ENCODE data around the gene USP7.
A peak's percentile ranks its signal among the peaks of the same experiment; 100 is the strongest.

The USP7 gene

DNA sequence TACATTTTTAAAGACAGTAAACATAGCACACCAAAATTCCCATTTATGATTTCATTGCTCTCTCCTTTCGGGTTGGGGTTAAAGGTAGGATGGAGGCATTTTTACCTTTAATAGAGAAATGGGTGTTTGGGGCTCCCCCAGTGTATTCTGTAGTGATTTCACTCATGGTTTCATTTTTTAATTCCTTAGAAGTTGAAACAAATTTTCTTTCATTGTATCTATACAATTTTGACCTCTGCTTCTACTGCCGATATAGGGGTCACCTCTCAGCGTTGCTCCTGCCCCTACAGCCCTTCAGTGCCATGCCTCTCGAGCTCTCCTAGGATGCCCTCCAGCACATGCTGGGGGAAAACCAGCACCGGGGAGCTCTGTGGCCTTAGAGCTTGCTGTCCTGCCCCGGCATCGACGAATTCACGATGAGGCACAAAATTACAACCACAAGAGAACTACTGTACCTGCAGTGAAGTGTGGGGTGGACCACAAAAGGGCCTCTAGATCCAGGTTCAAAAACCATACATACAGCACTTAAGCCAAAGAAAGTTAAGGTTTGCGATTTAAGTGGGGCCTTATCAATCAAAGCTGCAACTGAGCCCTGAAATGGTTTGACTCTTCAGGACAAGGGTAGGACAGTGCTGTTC, 42.2 kb downstream of the USP7 start:
- Histone ChIP-seq H3K23ac (ENCODE audit: low read depth, low read length, poor library complexity) (no peak overlapping the region), H3K14ac (ENCODE audit: low read length) (no peak overlapping the region), H3K4me2 (ENCODE audit: insufficient read depth, low read length, poor library complexity, severe bottlenecking) (no peak overlapping the region), H3K9me3 (replicated peaks in 1 of 2; ENCODE audit: control insufficient read depth in 2 of 2, insufficient read depth in 1 of 2, low read depth in 1 of 2, low read length in 2 of 2) (peaks cover 0 to 2% of the 10 kb centered on the region in 2 donors), H3K27me3 (ENCODE audit: control insufficient read depth in 3 of 3, insufficient read depth in 3 of 3, low read depth in 1 of 3, low read length in 3 of 3) (no peaks in the 10 kb centered on the region), H3K79me1 (ENCODE audit: low read depth, low read length) (no peaks in the 10 kb centered on the region), H4K8ac (ENCODE audit: low read depth, low read length) (no peak overlapping the region), H3K18ac (ENCODE audit: low read length) (no peak overlapping the region), H3K27ac (replicated peaks; ENCODE audit: low read length) (no peak overlapping the region), H3K4me1 (ENCODE audit: control insufficient read depth in 2 of 2, insufficient read depth in 1 of 2, low read depth in 1 of 2, low read length in 2 of 2) (no peaks in the 10 kb centered on the region), H2BK5ac (ENCODE audit: low read length) (no peak overlapping the region), H3K9ac (ENCODE audit: low read depth, low read length, poor library complexity) (no peak overlapping the region), H4K91ac (ENCODE audit: low read depth, low read length, poor library complexity) (no peak overlapping the region), H2AFZ (ENCODE audit: low read length) (no peak overlapping the region), H3K4me3 (ENCODE audit: low read length in 2 of 2) (peak overlapping the region in 1 of 2 donors; percentile 9), H2BK15ac (ENCODE audit: low read length) (no peak overlapping the region), H2AK5ac (ENCODE audit: low read depth, low read length) (no peak overlapping the region), H2BK12ac (ENCODE audit: low read length) (no peak overlapping the region), H2BK120ac (ENCODE audit: low read depth, low read length) (no peak overlapping the region), H3K4ac (ENCODE audit: low read length) (no peak overlapping the region), H3K36me3 (replicated peaks in 1 of 2; ENCODE audit: control insufficient read depth in 2 of 2, insufficient read depth in 2 of 2, low read length in 2 of 2) (peaks cover 34 to 93% of the 10 kb centered on the region in 2 donors)
- WGBS, 2 donors (ENCODE audit: extremely low coverage in 2 of 2, insufficient read length in 2 of 2, insufficient replicate concordance in 1 of 2) = no CpG with 5 or more reads among the region's 10 CpGs
- DNase-seq (ENCODE audit: low spot score) = no peak

DNA sequence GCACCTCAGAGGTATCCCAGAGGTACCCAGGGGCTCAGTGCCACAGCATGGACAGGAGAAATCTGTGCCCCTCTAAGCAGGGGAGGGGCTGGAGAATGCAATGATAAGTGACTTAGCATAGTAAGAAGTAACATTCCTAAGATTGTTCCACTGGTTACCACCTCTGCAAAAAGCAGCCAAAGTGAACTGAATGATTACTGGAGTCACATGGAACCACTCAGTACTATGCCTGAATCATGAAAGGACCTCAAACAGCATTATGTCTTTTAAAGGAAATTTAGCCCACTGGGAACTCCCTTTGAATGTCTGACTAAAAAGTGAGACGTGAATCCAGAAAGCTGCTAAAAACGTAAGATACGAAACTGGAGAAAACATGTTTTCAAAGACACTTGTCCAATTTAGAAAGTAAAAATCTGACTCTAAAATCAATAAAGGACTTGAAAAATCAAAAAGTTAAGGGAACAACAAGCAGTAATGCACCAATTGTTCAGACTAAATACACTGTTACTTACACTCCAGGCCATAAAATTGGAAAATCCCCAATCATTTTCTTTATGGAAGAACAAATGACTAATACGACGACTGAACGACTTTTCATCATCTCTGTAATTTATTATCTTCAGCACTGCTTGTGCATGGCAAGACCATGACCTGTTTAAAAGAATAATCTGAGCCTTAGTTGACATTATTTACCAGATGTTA, 42.9 kb downstream of the USP7 start:
- Histone ChIP-seq H3K27ac (replicated peaks; ENCODE audit: low read length) (no peak overlapping the region), H2BK12ac (ENCODE audit: low read length) (no peak overlapping the region), H2AFZ (ENCODE audit: low read length) (no peak overlapping the region), H4K91ac (ENCODE audit: low read depth, low read length, poor library complexity) (no peak overlapping the region), H3K4me2 (ENCODE audit: insufficient read depth, low read length, poor library complexity, severe bottlenecking) (no peak overlapping the region), H3K36me3 (replicated peaks in 1 of 2; ENCODE audit: control insufficient read depth in 2 of 2, insufficient read depth in 2 of 2, low read length in 2 of 2) (peaks cover 36 to 97% of the 10 kb centered on the region in 2 donors), H4K8ac (ENCODE audit: low read depth, low read length) (no peak overlapping the region), H3K14ac (ENCODE audit: low read length) (no peak overlapping the region), H2BK5ac (ENCODE audit: low read length) (no peak overlapping the region), H2BK120ac (ENCODE audit: low read depth, low read length) (no peak overlapping the region), H3K4ac (ENCODE audit: low read length) (no peak overlapping the region), H3K27me3 (ENCODE audit: control insufficient read depth in 3 of 3, insufficient read depth in 3 of 3, low read depth in 1 of 3, low read length in 3 of 3) (no peaks in the 10 kb centered on the region), H3K9me3 (replicated peaks in 1 of 2; ENCODE audit: control insufficient read depth in 2 of 2, insufficient read depth in 1 of 2, low read depth in 1 of 2, low read length in 2 of 2) (no peaks in the 10 kb centered on the region), H2BK15ac (ENCODE audit: low read length) (no peak overlapping the region), H3K4me3 (ENCODE audit: low read length in 2 of 2) (no peak overlapping the region), H3K9ac (ENCODE audit: low read depth, low read length, poor library complexity) (no peak overlapping the region), H3K4me1 (ENCODE audit: control insufficient read depth in 2 of 2, insufficient read depth in 1 of 2, low read depth in 1 of 2, low read length in 2 of 2) (no peaks in the 10 kb centered on the region), H3K23ac (ENCODE audit: low read depth, low read length, poor library complexity) (no peak overlapping the region), H3K18ac (ENCODE audit: low read length) (no peak overlapping the region), H2AK5ac (ENCODE audit: low read depth, low read length) (no peak overlapping the region), H3K79me1 (ENCODE audit: low read depth, low read length) (no peaks in the 10 kb centered on the region)
- DNase-seq (ENCODE audit: low spot score) = no peak
- WGBS, 2 donors (ENCODE audit: extremely low coverage in 2 of 2, insufficient read length in 2 of 2, insufficient replicate concordance in 1 of 2) = no CpG with 5 or more reads among the region's 6 CpGs

DNA sequence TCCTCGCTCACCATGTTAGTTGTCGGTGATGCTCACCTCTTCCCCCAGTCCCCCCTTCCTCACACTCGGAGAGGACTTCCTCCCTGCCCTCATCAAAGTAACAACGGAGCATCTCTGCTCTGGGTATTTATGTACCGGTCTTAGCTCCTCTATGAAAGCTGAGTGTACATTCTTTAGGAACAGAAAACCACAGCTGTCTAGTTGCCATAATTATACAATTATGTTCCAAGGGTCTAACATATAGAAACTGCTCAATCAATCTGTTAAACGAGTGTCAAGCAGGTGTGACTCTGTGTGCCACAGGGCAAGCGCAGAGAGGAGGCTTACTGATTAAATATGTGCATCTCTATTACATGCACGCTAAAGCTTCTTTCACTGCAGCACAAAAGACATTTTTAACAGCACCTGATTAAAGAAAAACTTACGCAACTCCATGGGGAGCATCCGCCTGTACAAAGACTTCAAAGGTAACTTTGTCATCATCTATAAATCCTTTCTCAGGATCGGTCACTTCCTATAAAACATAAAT, 43.7 kb downstream of the USP7 start:
- H4K91ac ChIP-seq (ENCODE audit: low read depth, low read length, poor library complexity) = no peak overlapping the region
- no peak overlapping the region for H3K14ac ChIP-seq (ENCODE audit: low read length)
- no peak overlapping the region for H3K18ac ChIP-seq (ENCODE audit: low read length)
- no peaks in the 10 kb centered on the region for H3K27me3 ChIP-seq (ENCODE audit: control insufficient read depth in 3 of 3, insufficient read depth in 3 of 3, low read depth in 1 of 3, low read length in 3 of 3)
- H2BK120ac ChIP-seq (ENCODE audit: low read depth, low read length) = no peak overlapping the region
- no peak overlapping the region for H3K4ac ChIP-seq (ENCODE audit: low read length)
- no peak overlapping the region for H4K8ac ChIP-seq (ENCODE audit: low read depth, low read length)
- no peak overlapping the region for H3K9ac ChIP-seq (ENCODE audit: low read depth, low read length, poor library complexity)
- no peaks in the 10 kb centered on the region for H3K9me3 ChIP-seq (replicated peaks in 1 of 2; ENCODE audit: control insufficient read depth in 2 of 2, insufficient read depth in 1 of 2, low read depth in 1 of 2, low read length in 2 of 2)
- no peaks in the 10 kb centered on the region for H3K4me1 ChIP-seq (ENCODE audit: control insufficient read depth in 2 of 2, insufficient read depth in 1 of 2, low read depth in 1 of 2, low read length in 2 of 2)
- no peak overlapping the region for H2AK5ac ChIP-seq (ENCODE audit: low read depth, low read length)
- no peak overlapping the region for H2BK5ac ChIP-seq (ENCODE audit: low read length)
- DNase-seq (ENCODE audit: low spot score) = no peak
- H2AFZ ChIP-seq (ENCODE audit: low read length) = no peak overlapping the region
- H3K27ac ChIP-seq (replicated peaks; ENCODE audit: low read length) = no peak overlapping the region
- no peak overlapping the region for H3K23ac ChIP-seq (ENCODE audit: low read depth, low read length, poor library complexity)
- no peak overlapping the region for H2BK15ac ChIP-seq (ENCODE audit: low read length)
- no peak overlapping the region for H2BK12ac ChIP-seq (ENCODE audit: low read length)
- no peak overlapping the region for H3K4me2 ChIP-seq (ENCODE audit: insufficient read depth, low read length, poor library complexity, severe bottlenecking)
- H3K4me3 ChIP-seq (ENCODE audit: low read length in 2 of 2) = no peak overlapping the region
- no peaks in the 10 kb centered on the region for H3K79me1 ChIP-seq (ENCODE audit: low read depth, low read length)
- H3K36me3 ChIP-seq (replicated peaks in 1 of 2; ENCODE audit: control insufficient read depth in 2 of 2, insufficient read depth in 2 of 2, low read length in 2 of 2) = peaks cover 37 to 99% of the 10 kb centered on the region in 2 donors
- no CpG with 5 or more reads among the region's 11 CpGs for WGBS, 2 donors (ENCODE audit: extremely low coverage in 2 of 2, insufficient read length in 2 of 2, insufficient replicate concordance in 1 of 2)

DNA sequence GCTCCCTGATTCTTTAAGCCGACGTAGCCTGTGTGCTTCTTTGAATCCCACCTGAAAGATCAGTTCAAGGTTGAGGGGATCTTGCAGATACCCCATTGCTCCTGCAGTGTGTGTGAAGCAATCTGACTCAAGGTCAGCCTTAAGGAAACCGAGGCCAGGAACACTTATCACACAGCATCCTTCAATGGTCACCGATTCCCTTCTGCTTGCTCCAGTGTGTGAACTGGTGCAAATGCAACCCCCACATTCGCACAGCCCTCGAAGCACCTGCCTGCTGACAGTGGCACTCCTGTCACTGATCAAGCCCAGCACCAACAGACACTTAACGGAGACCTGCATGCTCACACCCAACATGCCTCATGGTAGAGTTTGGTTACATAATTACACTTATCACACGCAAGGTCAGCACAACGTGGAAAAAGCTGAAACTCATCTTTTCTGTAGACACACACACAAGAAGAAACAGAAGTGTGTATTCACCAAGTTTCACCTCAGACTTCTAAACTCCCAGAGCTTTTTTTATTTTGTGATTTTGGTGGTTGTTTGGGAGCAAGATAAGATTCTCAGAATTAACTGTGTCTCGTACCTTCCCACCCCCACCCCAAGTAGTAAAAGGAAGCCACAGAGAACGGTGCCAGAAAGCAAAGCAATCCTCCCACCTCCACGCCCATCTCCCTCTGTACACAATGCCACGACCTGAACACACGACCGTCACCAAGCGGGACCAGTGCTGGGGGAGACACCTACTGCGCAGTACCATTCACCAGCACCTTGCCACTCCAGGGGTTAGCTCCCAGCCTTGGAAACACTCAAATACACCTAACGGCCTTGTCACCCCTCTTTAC, 44.4 kb downstream of the USP7 start:
- H2AK5ac ChIP-seq (ENCODE audit: low read depth, low read length) = no peak overlapping the region

More for the DNA sequence above, 44.4 kb downstream of the USP7 start:
- Histone ChIP-seq H3K4me2 (ENCODE audit: insufficient read depth, low read length, poor library complexity, severe bottlenecking) (no peak overlapping the region), H3K27me3 (ENCODE audit: control insufficient read depth in 3 of 3, insufficient read depth in 3 of 3, low read depth in 1 of 3, low read length in 3 of 3) (no peaks in the 10 kb centered on the region), H3K36me3 (replicated peaks in 1 of 2; ENCODE audit: control insufficient read depth in 2 of 2, insufficient read depth in 2 of 2, low read length in 2 of 2) (peaks cover 40 to 99% of the 10 kb centered on the region in 2 donors), H3K23ac (ENCODE audit: low read depth, low read length, poor library complexity) (no peak overlapping the region), H3K27ac (replicated peaks; ENCODE audit: low read length) (no peak overlapping the region), H2AFZ (ENCODE audit: low read length) (no peak overlapping the region), H3K4me1 (ENCODE audit: control insufficient read depth in 2 of 2, insufficient read depth in 1 of 2, low read depth in 1 of 2, low read length in 2 of 2) (no peaks in the 10 kb centered on the region), H3K4me3 (ENCODE audit: low read length in 2 of 2) (no peak overlapping the region), H3K14ac (ENCODE audit: low read length) (no peak overlapping the region), H3K18ac (ENCODE audit: low read length) (no peak overlapping the region), H4K91ac (ENCODE audit: low read depth, low read length, poor library complexity) (no peak overlapping the region), H2BK5ac (ENCODE audit: low read length) (no peak overlapping the region), H3K4ac (ENCODE audit: low read length) (no peak overlapping the region), H3K79me1 (ENCODE audit: low read depth, low read length) (no peaks in the 10 kb centered on the region), H2BK120ac (ENCODE audit: low read depth, low read length) (no peak overlapping the region), H2BK15ac (ENCODE audit: low read length) (no peak overlapping the region), H4K8ac (ENCODE audit: low read depth, low read length) (no peak overlapping the region), H3K9me3 (replicated peaks in 1 of 2; ENCODE audit: control insufficient read depth in 2 of 2, insufficient read depth in 1 of 2, low read depth in 1 of 2, low read length in 2 of 2) (no peaks in the 10 kb centered on the region), H2BK12ac (ENCODE audit: low read length) (no peak overlapping the region), H3K9ac (ENCODE audit: low read depth, low read length, poor library complexity) (no peak overlapping the region)
- WGBS, 2 donors (ENCODE audit: extremely low coverage in 2 of 2, insufficient read length in 2 of 2, insufficient replicate concordance in 1 of 2) = no CpG with 5 or more reads among the region's 18 CpGs
- DNase-seq (ENCODE audit: low spot score) = no peak
